Spleen (tissue), 10 donors: ENCODE results near the gene CD248. TPM values are rescaled to one million over a fixed set of nuclear protein-coding genes. Genes with fewer than 3 reads are reported as not detected.

Experiments
- polyA plus RNA-seq, 3 donors: library from polyadenylated mRNA; stranded (reverse); fragments of 200-250 nt; gene quantifications; one replicate each; pipeline ENCODE4 v1.2.1, GENCODE V29; 2013
- total RNA-seq, 7 donors: library from RNA; depleted of rRNA in 3 of 7; stranded (reverse); fragments of >200 nt in 3 of 7; fragmentation: NEBNext Ultra II Directional in 4 of 7; extraction: Animal tissue kit (Norgen Biotek cat#: 25700) in 4 of 7; gene quantifications; one replicate each; pipeline versions ENCODE4 v1.1.0 to v1.2.1, GENCODE V29; 2016 to 2021
- donor health status: healthy with polysubstance abuse.
- donor health status: DM: no; HTN: no; CAD: no; lungs with moderate emphysema.
- donor health status: DM: no; HTN: no; CAD: no.
- donor health status: Bipolar disorder and iron deficiency.
- donor health status: healthy.
- donor health status: DM: no; HTN: no; CAD: no.
- donor health status: DM: yes; HTN: yes; CAD: no.

CD248 gene
- total and polyA plus RNA-seq, 10 donors: 1.7 to 15.7 (median 4.9) TPM

Other genes with a start within 250 kb of the CD248 start
- 100 to 1,000 TPM in 5 of 7 donors, 10 to 100 TPM in 2; 65.8 to 126 (median 110) TPM for gene PACS1, start 246.8 kb downstream of the CD248 start, total RNA-seq
- 10 to 100 TPM; 20.6 to 35.1 (median 20.9) TPM for gene PACS1, start 246.8 kb downstream of the CD248 start, polyA plus RNA-seq
- gene KLC2, start 59.3 kb downstream of the CD248 start, total RNA-seq: 10 to 100 TPM in 6 of 7 donors, 1 to 10 TPM in 1; 8.8 to 30.8 (median 18.3) TPM
- gene KLC2, start 59.3 kb downstream of the CD248 start, polyA plus RNA-seq: 10 to 100 TPM in 1 of 3 donors, 1 to 10 TPM in 2; 5.5 to 19.5 (median 7.8) TPM
- gene RAB1B, start 48.4 kb downstream of the CD248 start, total RNA-seq: 100 to 1,000 TPM; 101 to 130 (median 123) TPM
- 100 to 1,000 TPM in 1 of 3 donors, 10 to 100 TPM in 2; 66.8 to 150 (median 77.0) TPM for gene RAB1B, start 48.4 kb downstream of the CD248 start, polyA plus RNA-seq
- 1 to 10 TPM in 3 of 7 donors, under 1 TPM in 2, not detected in 2; 0.40 to 1.9 (median 1.3) TPM for gene CNIH2, start 38.9 kb downstream of the CD248 start, total RNA-seq
- under 1 TPM; 0.20 to 0.57 (median 0.26) TPM for gene CNIH2, start 38.9 kb downstream of the CD248 start, polyA plus RNA-seq
- 10 to 100 TPM; 34.7 to 50.4 (median 40.4) TPM for gene YIF1A, start 27.9 kb downstream of the CD248 start, total RNA-seq
- gene YIF1A, start 27.9 kb downstream of the CD248 start, polyA plus RNA-seq: 10 to 100 TPM; 48.3 to 60.1 (median 49.3) TPM
- under 1 TPM in 1 of 7 donors, not detected in 6; 0.34 TPM for gene TMEM151A, start 25.1 kb downstream of the CD248 start, total RNA-seq
- gene TMEM151A, start 25.1 kb downstream of the CD248 start, polyA plus RNA-seq: under 1 TPM in 2 of 3 donors, not detected in 1; 0.02 TPM
- 10 to 100 TPM in 1 of 7 donors, 1 to 10 TPM in 6; 5.7 to 10.9 (median 8.9) TPM for gene RIN1, start 19.4 kb upstream of the CD248 start, total RNA-seq
- 1 to 10 TPM; 2.3 to 7.8 (median 7.0) TPM for gene RIN1, start 19.4 kb upstream of the CD248 start, polyA plus RNA-seq
- 10 to 100 TPM; 32.3 to 52.5 (median 37.2) TPM for gene BRMS1, start 28.1 kb upstream of the CD248 start, total RNA-seq
- gene BRMS1, start 28.1 kb upstream of the CD248 start, polyA plus RNA-seq: 10 to 100 TPM; 61.6 to 90.6 (median 83.0) TPM
- gene B4GAT1, start 30.6 kb upstream of the CD248 start, total RNA-seq: 10 to 100 TPM in 5 of 7 donors, 1 to 10 TPM in 2; 6.3 to 23.4 (median 13.9) TPM
- 1 to 10 TPM; 4.3 to 8.9 (median 8.7) TPM for gene B4GAT1, start 30.6 kb upstream of the CD248 start, polyA plus RNA-seq
- gene SLC29A2, start 54.7 kb upstream of the CD248 start, total RNA-seq: 1 to 10 TPM; 1.9 to 5.0 (median 4.0) TPM
- 1 to 10 TPM; 4.8 to 8.4 (median 7.4) TPM for gene SLC29A2, start 54.7 kb upstream of the CD248 start, polyA plus RNA-seq
- under 1 TPM in 2 of 7 donors, not detected in 5; 0.25 to 0.72 TPM for gene NPAS4, start 104.0 kb upstream of the CD248 start, total RNA-seq
- under 1 TPM in 2 of 3 donors, not detected in 1; 0.11 to 0.22 TPM for gene NPAS4, start 104.0 kb upstream of the CD248 start, polyA plus RNA-seq
- 10 to 100 TPM; 25.5 to 41.2 (median 32.6) TPM for gene MRPL11, start 121.8 kb upstream of the CD248 start, total RNA-seq
- 10 to 100 TPM; 60.3 to 87.1 (median 72.7) TPM for gene MRPL11, start 121.8 kb upstream of the CD248 start, polyA plus RNA-seq
- 10 to 100 TPM in 5 of 7 donors, 1 to 10 TPM in 2; 4.9 to 14.6 (median 10.7) TPM for gene PELI3, start 149.9 kb upstream of the CD248 start, total RNA-seq
- gene PELI3, start 149.9 kb upstream of the CD248 start, polyA plus RNA-seq: 1 to 10 TPM; 2.4 to 6.4 (median 2.7) TPM
- gene DPP3, start 163.4 kb upstream of the CD248 start, total RNA-seq: 10 to 100 TPM; 17.9 to 35.5 (median 23.9) TPM
- gene DPP3, start 163.4 kb upstream of the CD248 start, polyA plus RNA-seq: 10 to 100 TPM; 20.0 to 25.9 (median 20.6) TPM
- 10 to 100 TPM; 22.2 to 60.5 (median 36.9) TPM for gene BBS1, start 193.6 kb upstream of the CD248 start, total RNA-seq
- 1 to 10 TPM; 5.2 to 9.9 (median 5.8) TPM for gene BBS1, start 193.6 kb upstream of the CD248 start, polyA plus RNA-seq
- 10 to 100 TPM; 14.6 to 25.7 (median 23.9) TPM for gene ZDHHC24, start 229.0 kb upstream of the CD248 start, total RNA-seq
- gene ZDHHC24, start 229.0 kb upstream of the CD248 start, polyA plus RNA-seq: 10 to 100 TPM in 2 of 3 donors, 1 to 10 TPM in 1; 9.1 to 11.6 (median 10.8) TPM
- under 1 TPM in 4 of 7 donors, not detected in 3; 0.21 to 0.34 (median 0.24) TPM for gene ACTN3, start 229.9 kb upstream of the CD248 start, total RNA-seq
- gene ACTN3, start 229.9 kb upstream of the CD248 start, polyA plus RNA-seq: under 1 TPM; 0.05 to 0.13 (median 0.06) TPM